GM21528 (cell line): ENCODE data around the gene KBTBD7.

Source experiments
- ATAC-seq: cut with Tn5 transposase; IDR thresholded peaks from one replicate; pipeline ENCODE4 v1.9.1; 2021; ENCODE audit warnings: mild to moderate bottlenecking, moderate library complexity; ENCODE audit not compliant: unreplicated experiment, low FRiP score

The KBTBD7 gene

GRCh38 chr13:41144576-41144975 lies 49.8 kb downstream of the KBTBD7 start:
- no peak for ATAC-seq
